ENCODE data around the gene MYL11.

The MYL11 gene

DNA sequence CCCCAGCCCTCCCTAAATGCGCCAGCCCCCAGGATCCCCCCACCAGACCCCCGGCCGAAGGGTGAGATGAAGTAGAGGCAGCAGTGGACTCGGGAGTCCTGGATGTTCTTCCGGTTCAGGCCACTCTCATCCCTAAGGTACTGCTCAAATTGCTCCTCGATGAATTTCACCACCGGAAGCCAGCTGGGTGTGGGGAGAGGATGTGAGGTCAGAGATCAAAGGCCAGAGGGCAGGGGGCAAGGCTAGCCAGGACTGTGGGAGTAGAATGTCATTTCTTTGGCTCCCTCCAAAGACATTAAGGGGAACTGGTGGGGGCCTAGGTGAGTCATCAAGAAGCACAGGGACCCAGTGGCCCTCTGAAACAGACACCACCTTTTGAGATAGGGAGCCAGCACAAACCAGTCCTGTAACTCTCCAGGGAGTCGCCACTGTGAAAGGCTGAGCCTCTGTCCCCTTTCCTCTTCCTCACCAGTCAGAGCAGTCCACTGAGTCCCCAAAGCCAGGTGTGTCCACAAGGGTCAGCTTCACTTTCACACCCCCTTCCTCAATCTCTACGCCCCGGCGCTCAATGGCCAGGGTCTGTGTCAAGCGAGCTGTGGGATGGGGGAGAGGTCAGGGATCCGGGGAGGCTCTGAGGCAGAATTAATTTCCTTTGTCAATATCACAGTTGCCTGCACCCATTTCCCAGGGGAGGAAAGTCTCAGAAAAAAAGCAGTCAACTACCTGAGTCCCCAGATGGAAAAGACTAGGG is 6.9 kb downstream of the MYL11 start (continued):
- TF ChIP-seq ZNF175 (tag by site-specific recombination; IDR thresholded peaks at IDR 0.05) (no peak), OVOL3 (tag by site-specific recombination; IDR thresholded peaks at IDR 0.05) (no peak), ZNF302 (tag by site-specific recombination; IDR thresholded peaks at IDR 0.05; ENCODE audit: low read depth) (no peak), ZNF2 (tag by site-specific recombination; IDR thresholded peaks at IDR 0.05) (no peak), ZNF350 (tag by site-specific recombination; IDR thresholded peaks at IDR 0.05) (no peak), ZNF211 (tag by site-specific recombination; IDR thresholded peaks at IDR 0.05; ENCODE audit: low read depth) (no peak), MEIS1 (CRISPR knock-in tag; IDR thresholded peaks at IDR 0.05; ENCODE audit: borderline replicate concordance) (no peak), GLIS1 (tag by site-specific recombination; IDR thresholded peaks at IDR 0.05) (peak; percentile 55; the same call in 1 of the 2 replicates), ZBTB17 (tag by site-specific recombination; IDR thresholded peaks at IDR 0.05) (0 out of 2 replicates have a peak, but pooled peaks have one; percentile 9), OSR2 (tag by site-specific recombination; IDR thresholded peaks at IDR 0.05) (peak; percentile 80), ZXDB (tag by site-specific recombination; IDR thresholded peaks at IDR 0.05) (no peak), ZSCAN16 (tag by site-specific recombination; IDR thresholded peaks at IDR 0.05) (no peak)
- TF ChIP-seq, protein P1, sequence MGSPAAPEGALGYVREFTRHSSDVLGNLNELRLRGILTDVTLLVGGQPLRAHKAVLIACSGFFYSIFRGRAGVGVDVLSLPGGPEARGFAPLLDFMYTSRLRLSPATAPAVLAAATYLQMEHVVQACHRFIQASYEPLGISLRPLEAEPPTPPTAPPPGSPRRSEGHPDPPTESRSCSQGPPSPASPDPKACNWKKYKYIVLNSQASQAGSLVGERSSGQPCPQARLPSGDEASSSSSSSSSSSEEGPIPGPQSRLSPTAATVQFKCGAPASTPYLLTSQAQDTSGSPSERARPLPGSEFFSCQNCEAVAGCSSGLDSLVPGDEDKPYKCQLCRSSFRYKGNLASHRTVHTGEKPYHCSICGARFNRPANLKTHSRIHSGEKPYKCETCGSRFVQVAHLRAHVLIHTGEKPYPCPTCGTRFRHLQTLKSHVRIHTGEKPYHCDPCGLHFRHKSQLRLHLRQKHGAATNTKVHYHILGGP (tag by site-specific recombination; IDR thresholded peaks at IDR 0.05), result no peak
- TF ChIP-seq, protein P2, sequence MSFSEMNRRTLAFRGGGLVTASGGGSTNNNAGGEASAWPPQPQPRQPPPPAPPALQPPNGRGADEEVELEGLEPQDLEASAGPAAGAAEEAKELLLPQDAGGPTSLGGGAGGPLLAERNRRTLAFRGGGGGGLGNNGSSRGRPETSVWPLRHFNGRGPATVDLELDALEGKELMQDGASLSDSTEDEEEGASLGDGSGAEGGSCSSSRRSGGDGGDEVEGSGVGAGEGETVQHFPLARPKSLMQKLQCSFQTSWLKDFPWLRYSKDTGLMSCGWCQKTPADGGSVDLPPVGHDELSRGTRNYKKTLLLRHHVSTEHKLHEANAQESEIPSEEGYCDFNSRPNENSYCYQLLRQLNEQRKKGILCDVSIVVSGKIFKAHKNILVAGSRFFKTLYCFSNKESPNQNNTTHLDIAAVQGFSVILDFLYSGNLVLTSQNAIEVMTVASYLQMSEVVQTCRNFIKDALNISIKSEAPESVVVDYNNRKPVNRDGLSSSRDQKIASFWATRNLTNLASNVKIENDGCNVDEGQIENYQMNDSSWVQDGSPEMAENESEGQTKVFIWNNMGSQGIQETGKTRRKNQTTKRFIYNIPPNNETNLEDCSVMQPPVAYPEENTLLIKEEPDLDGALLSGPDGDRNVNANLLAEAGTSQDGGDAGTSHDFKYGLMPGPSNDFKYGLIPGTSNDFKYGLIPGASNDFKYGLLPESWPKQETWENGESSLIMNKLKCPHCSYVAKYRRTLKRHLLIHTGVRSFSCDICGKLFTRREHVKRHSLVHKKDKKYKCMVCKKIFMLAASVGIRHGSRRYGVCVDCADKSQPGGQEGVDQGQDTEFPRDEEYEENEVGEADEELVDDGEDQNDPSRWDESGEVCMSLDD (tag by site-specific recombination; IDR thresholded peaks at IDR 0.05), result no peak

DNA sequence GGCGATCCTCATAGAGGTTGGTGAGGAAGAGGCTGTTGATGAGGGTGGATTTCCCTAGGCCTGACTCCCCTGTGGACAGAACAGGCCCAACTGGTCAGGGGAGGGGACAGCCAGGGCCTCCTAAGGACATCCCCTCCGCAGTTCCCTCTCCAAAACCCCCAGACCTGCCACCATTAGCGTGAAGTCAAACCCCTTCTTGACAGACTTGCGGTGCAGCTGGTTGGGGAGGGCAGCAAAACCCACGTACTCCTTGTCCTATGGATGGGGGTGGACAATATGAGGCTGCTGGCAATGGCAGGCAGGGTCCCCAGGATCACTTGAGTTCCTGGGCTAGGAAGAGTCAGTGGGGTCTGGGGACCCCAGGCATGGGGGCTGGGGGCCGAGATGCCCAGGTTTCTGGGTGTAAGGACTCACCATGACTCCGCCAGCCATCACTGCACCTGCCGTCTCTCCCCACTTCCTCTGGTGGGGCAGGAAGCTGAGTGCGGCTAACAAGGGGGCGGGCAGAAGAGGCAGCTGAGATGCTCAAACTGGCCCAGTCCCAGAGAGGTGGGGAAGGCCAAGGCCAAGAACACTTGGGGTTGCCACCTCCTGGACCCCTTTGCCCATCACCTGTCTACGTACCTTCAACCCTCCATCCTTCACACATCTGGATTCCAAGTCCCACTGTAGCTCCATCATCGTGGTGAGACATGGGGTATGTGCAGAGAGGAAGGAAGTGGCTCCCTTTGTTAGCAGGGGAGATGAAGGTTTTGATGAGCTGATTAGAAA is 7.7 kb downstream of the MYL11 start, which contains the start of gene SEPTIN1:
Gene SEPTIN1 (minus strand): TSS at position 451 of the 771 bp plus-strand sequence. CDS start 19 bp downstream, at position 432.
- CTCF ChIA-PET, result interaction anchor here (1.3 to 1.8 kb wide), 2 partner anchors 12 to 16 kb away, joined by 3 to 5 read pairs; partner anchors contain the start of gene TBC1D10B

More for the DNA sequence above, 7.7 kb downstream of the MYL11 start, which contains the start of gene SEPTIN1:
- H3K9me3 ChIP-seq (ENCODE audit: control insufficient read depth, insufficient read depth, low read depth, low read length), result no peaks in the 10 kb centered on the region
- TF ChIP-seq, protein P3, sequence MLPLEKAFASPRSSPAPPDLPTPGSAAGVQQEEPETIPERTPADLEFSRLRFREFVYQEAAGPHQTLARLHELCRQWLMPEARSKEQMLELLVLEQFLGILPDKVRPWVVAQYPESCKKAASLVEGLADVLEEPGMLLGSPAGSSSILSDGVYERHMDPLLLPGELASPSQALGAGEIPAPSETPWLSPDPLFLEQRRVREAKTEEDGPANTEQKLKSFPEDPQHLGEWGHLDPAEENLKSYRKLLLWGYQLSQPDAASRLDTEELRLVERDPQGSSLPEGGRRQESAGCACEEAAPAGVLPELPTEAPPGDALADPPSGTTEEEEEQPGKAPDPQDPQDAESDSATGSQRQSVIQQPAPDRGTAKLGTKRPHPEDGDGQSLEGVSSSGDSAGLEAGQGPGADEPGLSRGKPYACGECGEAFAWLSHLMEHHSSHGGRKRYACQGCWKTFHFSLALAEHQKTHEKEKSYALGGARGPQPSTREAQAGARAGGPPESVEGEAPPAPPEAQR (tag by site-specific recombination; IDR thresholded peaks at IDR 0.05), result no peak
- TF ChIP-seq ZNF138 (tag by site-specific recombination; IDR thresholded peaks at IDR 0.05; ENCODE audit: borderline replicate concordance), result no peak
- no peak for TF ChIP-seq ZNF837 (tag by site-specific recombination; IDR thresholded peaks at IDR 0.05)
- POLR2A ChIA-PET, result interaction anchor here (1.3 to 5.0 kb wide), 3 partner anchors 11 to 25 kb away, joined by 8 to 30 read pairs (median 17); partner anchors contain the start of genes TBC1D10B, ZNF48 and ZNF771
- H3K27ac ChIP-seq (ENCODE audit: extremely low read depth, low read depth, low read length), result 0 out of 2 replicates have a peak within 1 kb of the TSS, but pooled peaks have one; percentile 7
- H3K36me3 ChIP-seq (ENCODE audit: control insufficient read depth in 2 of 2, insufficient read depth in 1 of 2, low read length in 2 of 2), result peaks cover 0 to 8% of the 10 kb centered on the region in 2 experiments; a peak in 1 of 3 replicates
- H3K4me3 ChIP-seq (ENCODE audit: low read depth, low read length), result no peak within 1 kb of the TSS
- no peaks in the 10 kb centered on the region for H3K4me1 ChIP-seq (ENCODE audit: control insufficient read depth, insufficient read depth, low read length)

Measured in HEK293 (cell line).